Panc1 (cell line): ENCODE measurements around the gene ANK3. TPM values are rescaled to one million over a fixed set of nuclear protein-coding genes. Genes with fewer than 3 reads are reported as not detected.

Experiments
- ATAC-seq: fragments of 200-7000 bp; cut with Tn5 transposase; 2 replicates; pipeline ENCODE4 v1.9.1; 2020; ENCODE audit warnings: mild to moderate bottlenecking, moderate library complexity
- BruUV-seq: library from RNA; stranded (reverse); fragments of 400-500 nt; replicated peaks from 2 replicates; lab custom pipeline; 2021; lab: Mats Ljungman, UMichigan
- CTCF ChIA-PET: fragments of 300-600 bp; sonication (Branson Sonifier 250); formaldehyde crosslinking; loops from one replicate; lab custom pipeline; 2022; ENCODE audit warnings: antibody characterized with exemption; lab: Charles Lee
- POLR2A ChIA-PET: fragments of 300-600 bp; sonication (Branson Sonifier 250); formaldehyde crosslinking; loops from one replicate; lab custom pipeline; 2022; ENCODE audit warnings: antibody characterized with exemption; lab: Charles Lee
- DNase-seq: peaks from one replicate; pipeline ENCODE4 v3.0.0-alpha.2; 2010; ENCODE audit warnings: low read depth, low spot score
- H3K27ac ChIP-seq: 2 replicates; pipeline ENCODE4 v1.5.1; 2011; ENCODE audit warnings: mild to moderate bottlenecking, low read length, inconsistent platforms
- H3K27me3 ChIP-seq: fragments of 200-500 bp; sonication (Bioruptor generic); 2 replicates; pipeline ENCODE4 v1.6.0; 2014; ENCODE audit warnings: low read length, inconsistent platforms; ENCODE audit not compliant: control insufficient read depth, insufficient read depth
- H3K36me3 ChIP-seq: fragments of 200-500 bp; sonication (Bioruptor generic); 2 replicates; pipeline ENCODE4 v1.5.1; 2014; ENCODE audit warnings: inconsistent platforms, mild to moderate bottlenecking, low read length, moderate library complexity; ENCODE audit not compliant: control insufficient read depth, insufficient read depth
- H3K4me1 ChIP-seq: 2 replicates; pipeline ENCODE4 v1.5.1; 2011; ENCODE audit warnings: inconsistent platforms, mild to moderate bottlenecking, low read length, moderate library complexity; ENCODE audit not compliant: control insufficient read depth, insufficient read depth
- H3K4me3 ChIP-seq, 2 experiments: 2 replicates each; pipeline ENCODE4 v1.5.1; 2011 to 2012; ENCODE audit warnings: low read depth in 2 of 2, low read length in 2 of 2, mild to moderate bottlenecking in 2 of 2, inconsistent platforms in 1 of 2, moderate library complexity in 1 of 2
- H3K9me3 ChIP-seq: fragments of 200-500 bp; sonication (Bioruptor generic); 2 replicates; pipeline ENCODE4 v1.5.1; 2014; ENCODE audit warnings: low read depth, mild to moderate bottlenecking, inconsistent platforms, low read length, moderate library complexity; ENCODE audit not compliant: control insufficient read depth, insufficient read depth
- CTCF ChIP-seq: fragments of 450-650 bp; IDR thresholded peaks from 2 replicates; pipeline ENCODE4 v1.5.1; 2017; ENCODE audit warnings: mild to moderate bottlenecking
- POLR2AphosphoS5 ChIP-seq: IDR thresholded peaks from 2 replicates; pipeline ENCODE4 v1.6.1; 2012; ENCODE audit warnings: mild to moderate bottlenecking, low read depth, low read length, moderate library complexity
- REST ChIP-seq, 2 experiments: IDR thresholded peaks; 2 replicates each; pipeline ENCODE4 v1.6.1; 2011 to 2012; ENCODE audit warnings: low read depth in 2 of 2, control low read depth in 1 of 2, low read length in 1 of 2, mild to moderate bottlenecking in 1 of 2, moderate library complexity in 1 of 2; ENCODE audit not compliant: insufficient read depth in 1 of 2
- SIN3A ChIP-seq: IDR thresholded peaks from 2 replicates; pipeline ENCODE4 v1.6.1; 2012; ENCODE audit warnings: low read depth, mild to moderate bottlenecking, low read length, moderate library complexity, borderline replicate concordance; ENCODE audit not compliant: insufficient read depth
- TCF7L2 ChIP-seq: IDR thresholded peaks from 2 replicates; pipeline ENCODE4 v1.6.1; 2011; ENCODE audit warnings: mild to moderate bottlenecking, low read depth, low read length, inconsistent platforms
- in situ Hi-C: cut with HindIII; loops from 2 replicates; pipeline ENCODE4 v1.10.0; 2016; ENCODE audit warnings: low sequenced_read_pairs, low pct_unique_long_range_greater_than_20kb
- intact Hi-C: fragments of 100-400 bp; cut with micrococcal nuclease; formaldehyde crosslinking; loops from one replicate; pipeline ENCODE4 v1.10.0; 2022; ENCODE audit not compliant: unreplicated experiment
- total RNA-seq: library from RNA; stranded (reverse); gene quantifications from one replicate; pipeline ENCODE4 v1.2.1, GENCODE V29; 2021; ENCODE audit not compliant: unreplicated experiment

ANK3 gene
- total RNA-seq, 1 experiment from 2014 or later: 2.5 TPM

- ATAC-seq: no peak
- CTCF ChIA-PET: no interaction called here
- in situ Hi-C loops (no loop called here), intact Hi-C loops (no loop called here)
- no peak for TF ChIP-seq SIN3A
- TF ChIP-seq TCF7L2: no peak
- TF ChIP-seq REST (IDR thresholded peaks at IDR 0.05; ENCODE audit: insufficient read depth in 1 of 2, low read depth in 2 of 2, low read length in 1 of 2): no peak
- TF ChIP-seq POLR2AphosphoS5: no peak
- TF ChIP-seq CTCF: no peak
- no peak for DNase-seq
- no peak overlapping the region for H3K4me3 ChIP-seq
- H3K36me3 ChIP-seq: no peaks in the 10 kb centered on the region
- POLR2A ChIA-PET: no interaction called here
- H3K9me3 ChIP-seq: no peaks in the 10 kb centered on the region
- H3K4me1 ChIP-seq: peaks cover 2% of the 10 kb centered on the region; the same call in 1 of the 2 replicates
- H3K27me3 ChIP-seq: peaks cover 8% of the 10 kb centered on the region; the same call in 1 of the 2 replicates
- BruUV-seq: no TSS peak
- no peak overlapping the region for H3K27ac ChIP-seq
Measured at GRCh38 chr10:60138842-60139241, 250.8 kb downstream of the ANK3 start.

- ATAC-seq (no peak), DNase-seq (no peak)
- CTCF ChIA-PET: no interaction called here
Measured at GRCh38 chr10:60138026-60138425, 251.6 kb downstream of the ANK3 start.

More at GRCh38 chr10:60138026-60138425, 251.6 kb downstream of the ANK3 start:
- no peaks in the 10 kb centered on the region for H3K36me3 ChIP-seq
- no peak overlapping the region for H3K4me3 ChIP-seq
- no TSS peak for BruUV-seq
- H3K27ac ChIP-seq: no peak overlapping the region
- intact Hi-C loops: no loop called here
- in situ Hi-C loops: no loop called here
- POLR2A ChIA-PET: no interaction called here
- H3K4me1 ChIP-seq: peaks cover 2% of the 10 kb centered on the region; the same call in 1 of the 2 replicates
- H3K27me3 ChIP-seq: peaks cover 8% of the 10 kb centered on the region; the same call in 1 of the 2 replicates
- TF ChIP-seq POLR2AphosphoS5 (no peak), REST (IDR thresholded peaks at IDR 0.05; ENCODE audit: insufficient read depth in 1 of 2, low read depth in 2 of 2, low read length in 1 of 2) (no peak), CTCF (no peak), SIN3A (no peak), TCF7L2 (no peak)
- no peaks in the 10 kb centered on the region for H3K9me3 ChIP-seq
